ENCODE results near the gene PTPRJ. TPM values are rescaled to one million over a fixed set of nuclear protein-coding genes. Genes with fewer than 3 reads are reported as not detected.
A peak's percentile ranks its signal among the peaks of the same experiment; 100 is the strongest.

PTPRJ gene
- total RNA-seq, 1 donor from 2014 or later: 34.9 TPM

GRCh38 chr11:47967577-47968525 lies 12.5 kb upstream of the PTPRJ start:
- Histone ChIP-seq H3K27ac (no peak overlapping the region), H3K9me3 (no peaks in the 10 kb centered on the region), H3K4me3 (no peak overlapping the region), H3K27me3 (no peaks in the 10 kb centered on the region), H3K4me1 (no peaks in the 10 kb centered on the region), H3K36me3 (no peaks in the 10 kb centered on the region)
- ATAC-seq: peak; percentile 24
- DNase-seq: no peak
- intact Hi-C loops (cut with DNase I): no loop called here
- TF ChIP-seq, protein P1, sequence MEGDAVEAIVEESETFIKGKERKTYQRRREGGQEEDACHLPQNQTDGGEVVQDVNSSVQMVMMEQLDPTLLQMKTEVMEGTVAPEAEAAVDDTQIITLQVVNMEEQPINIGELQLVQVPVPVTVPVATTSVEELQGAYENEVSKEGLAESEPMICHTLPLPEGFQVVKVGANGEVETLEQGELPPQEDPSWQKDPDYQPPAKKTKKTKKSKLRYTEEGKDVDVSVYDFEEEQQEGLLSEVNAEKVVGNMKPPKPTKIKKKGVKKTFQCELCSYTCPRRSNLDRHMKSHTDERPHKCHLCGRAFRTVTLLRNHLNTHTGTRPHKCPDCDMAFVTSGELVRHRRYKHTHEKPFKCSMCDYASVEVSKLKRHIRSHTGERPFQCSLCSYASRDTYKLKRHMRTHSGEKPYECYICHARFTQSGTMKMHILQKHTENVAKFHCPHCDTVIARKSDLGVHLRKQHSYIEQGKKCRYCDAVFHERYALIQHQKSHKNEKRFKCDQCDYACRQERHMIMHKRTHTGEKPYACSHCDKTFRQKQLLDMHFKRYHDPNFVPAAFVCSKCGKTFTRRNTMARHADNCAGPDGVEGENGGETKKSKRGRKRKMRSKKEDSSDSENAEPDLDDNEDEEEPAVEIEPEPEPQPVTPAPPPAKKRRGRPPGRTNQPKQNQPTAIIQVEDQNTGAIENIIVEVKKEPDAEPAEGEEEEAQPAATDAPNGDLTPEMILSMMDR (IDR thresholded peaks at IDR 0.05): no peak

DNA sequence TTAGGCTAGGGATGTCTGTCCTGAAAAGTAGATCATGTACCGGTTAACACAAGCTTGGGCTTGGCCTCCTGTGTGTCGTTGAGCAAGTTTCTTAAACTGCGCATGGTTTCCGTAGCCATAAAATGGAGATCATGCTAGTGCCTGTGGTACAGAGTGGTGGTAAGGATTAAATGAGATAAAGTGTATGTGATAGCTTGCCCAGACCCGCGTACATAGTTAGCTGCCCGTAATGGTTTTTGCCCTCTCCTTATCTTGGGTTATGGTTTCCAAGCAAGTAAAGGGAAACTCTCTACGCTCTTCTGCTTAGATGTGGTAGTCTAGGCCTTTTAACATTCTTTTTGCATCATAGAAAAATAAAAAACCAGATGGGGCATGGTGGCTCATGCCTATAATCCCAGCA lies 11.0 kb upstream of the PTPRJ start:
- DNase-seq: no peak
- TF ChIP-seq, protein P1 (IDR thresholded peaks at IDR 0.05): no peak
- intact Hi-C loops (cut with DNase I): no loop called here
- H3K27me3 ChIP-seq: no peaks in the 10 kb centered on the region
- H3K27ac ChIP-seq: no peak overlapping the region
- H3K4me1 ChIP-seq: peaks cover 5% of the 10 kb centered on the region
- no peaks in the 10 kb centered on the region for H3K9me3 ChIP-seq
- H3K36me3 ChIP-seq: no peaks in the 10 kb centered on the region
- ATAC-seq: no peak
- no peak overlapping the region for H3K4me3 ChIP-seq

DNA sequence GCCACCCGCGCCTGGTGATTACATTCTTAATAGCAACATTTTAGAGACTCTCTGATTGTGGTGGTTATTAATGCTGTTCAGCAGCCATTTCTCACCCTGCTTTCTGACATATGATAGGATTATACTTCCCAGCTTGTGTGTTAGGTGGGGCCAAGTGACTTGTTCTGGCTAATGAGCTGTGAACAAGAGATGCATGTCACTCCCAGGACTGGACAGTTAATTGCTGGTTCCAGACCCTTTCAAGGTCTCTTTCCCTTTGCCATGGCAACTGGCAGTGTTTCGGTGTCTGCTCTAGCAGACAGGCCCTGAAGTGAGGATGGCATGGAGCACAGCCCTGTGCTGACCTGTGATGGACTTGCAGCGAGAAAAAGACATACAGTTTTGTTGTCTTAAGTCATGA lies 8.9 kb upstream of the PTPRJ start:
- Histone ChIP-seq H3K27ac (no peak overlapping the region), H3K4me3 (no peak overlapping the region), H3K36me3 (no peaks in the 10 kb centered on the region), H3K27me3 (no peaks in the 10 kb centered on the region), H3K9me3 (no peaks in the 10 kb centered on the region), H3K4me1 (peaks cover 16% of the 10 kb centered on the region)
- TF ChIP-seq, protein P1 (IDR thresholded peaks at IDR 0.05): no peak
- ATAC-seq (no peak), DNase-seq (no peak)
- intact Hi-C loops (cut with DNase I): no loop called here

GRCh38 chr11:47973173-47973572 lies 7.2 kb upstream of the PTPRJ start:
- Histone ChIP-seq H3K9me3 (no peaks in the 10 kb centered on the region), H3K27ac (no peak overlapping the region), H3K27me3 (no peaks in the 10 kb centered on the region), H3K4me3 (no peak overlapping the region), H3K36me3 (no peaks in the 10 kb centered on the region), H3K4me1 (peaks cover 16% of the 10 kb centered on the region)
- no peak for ATAC-seq
- TF ChIP-seq, protein P1 (IDR thresholded peaks at IDR 0.05): no peak
- intact Hi-C loops (cut with DNase I): no loop called here
- no peak for DNase-seq

- Histone ChIP-seq H3K27ac (no peak overlapping the region), H3K4me1 (peaks cover 25% of the 10 kb centered on the region), H3K36me3 (no peaks in the 10 kb centered on the region), H3K9me3 (no peaks in the 10 kb centered on the region), H3K4me3 (no peak overlapping the region), H3K27me3 (no peaks in the 10 kb centered on the region)
- TF ChIP-seq, protein P1 (IDR thresholded peaks at IDR 0.05): no peak
- intact Hi-C loops (cut with DNase I): no loop called here
- no peak for ATAC-seq
- DNase-seq: no peak
These were observed 3.4 kb upstream of the PTPRJ start for GRCh38 chr11:47976931-47977330.
